Retinal pigment epithelial cell (primary cell): Measurements from ENCODE around the gene PAPSS2.
"Not testable (repeated sequence)": the region's sequence is repeated elsewhere in the genome, so short reads cannot be mapped to it uniquely, and the experiment has no call there.

Experiments
- DNase-seq: peaks from one replicate; pipeline ENCODE4 v3.0.0-alpha.2; 2010; ENCODE audit warnings: low read depth
- H3K4me3 ChIP-seq: 2 replicates; pipeline ENCODE4 v1.5.1; 2011; ENCODE audit warnings: mild to moderate bottlenecking, low read length, control low read depth, moderate library complexity
- CTCF ChIP-seq: conservative IDR thresholded peaks from 2 replicates; pipeline ENCODE4 v1.5.1; 2011; ENCODE audit warnings: low read depth, low read length, control low read depth, inconsistent platforms

Gene PAPSS2

GRCh38 chr10:87642988-87643387, 16.7 kb upstream of the PAPSS2 start:
- DNase-seq = no peak
- no peak overlapping the region for H3K4me3 ChIP-seq
- no peak for TF ChIP-seq CTCF

- H3K4me3 ChIP-seq = no peak overlapping the region
- DNase-seq = no peak
- no peak for TF ChIP-seq CTCF
Measured at GRCh38 chr10:87643920-87644319, 15.8 kb upstream of the PAPSS2 start.

GRCh38 chr10:87644500-87644899, 15.2 kb upstream of the PAPSS2 start:
- H3K4me3 ChIP-seq, DNase-seq: not testable (repeated sequence)

- no peak for TF ChIP-seq CTCF
- H3K4me3 ChIP-seq = no peak overlapping the region
- no peak for DNase-seq
Measured at GRCh38 chr10:87646192-87646909, 13.3 kb upstream of the PAPSS2 start.

GRCh38 chr10:87646935-87647334, 12.7 kb upstream of the PAPSS2 start:
- TF ChIP-seq CTCF = no peak
- no peak for DNase-seq
- no peak overlapping the region for H3K4me3 ChIP-seq

GRCh38 chr10:87650838-87651589, 8.7 kb upstream of the PAPSS2 start:
- DNase-seq = no peak
- H3K4me3 ChIP-seq = no peak overlapping the region
- no peak for TF ChIP-seq CTCF

- DNase-seq = no peak
- no peak overlapping the region for H3K4me3 ChIP-seq
- TF ChIP-seq CTCF = no peak
Measured at GRCh38 chr10:87651801-87652200, 7.9 kb upstream of the PAPSS2 start.
